ENCODE results near the gene IGBP1.

DNA sequence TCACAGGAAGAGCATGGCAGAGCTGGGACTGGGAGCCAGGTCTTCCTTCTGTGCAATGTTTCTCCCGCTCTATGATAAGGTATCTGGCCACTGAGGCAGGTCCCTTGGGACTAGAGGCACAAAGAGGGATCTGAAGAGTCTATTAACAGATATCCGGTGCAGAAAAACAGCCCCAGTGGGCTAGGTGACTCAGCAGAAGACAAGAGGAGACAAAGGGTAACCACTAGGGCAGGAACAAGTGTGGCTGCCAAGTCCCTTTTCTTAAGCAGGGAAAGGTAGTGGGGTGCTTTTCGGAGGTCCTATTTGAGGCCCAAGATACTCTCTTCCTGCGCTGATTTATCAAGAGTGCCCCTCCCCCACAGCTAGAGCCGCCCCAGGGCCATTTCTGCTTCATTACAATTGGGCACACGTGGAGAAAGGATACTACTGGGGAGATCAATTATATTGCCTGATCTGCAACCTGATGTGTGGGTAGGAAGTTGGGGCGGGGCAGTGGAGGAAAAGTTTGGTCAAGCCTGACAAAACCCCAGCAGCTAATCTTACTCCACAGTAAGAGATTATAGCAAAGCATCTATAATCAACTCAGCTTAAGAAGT, 43.8 kb downstream of the IGBP1 start, which contains the start of gene DGAT2L6:
- TF ChIP-seq EZH2 (IDR thresholded peaks at IDR 0.05; ENCODE audit: low read length, unreplicated experiment): no peak
- TF ChIP-seq, protein P1, sequence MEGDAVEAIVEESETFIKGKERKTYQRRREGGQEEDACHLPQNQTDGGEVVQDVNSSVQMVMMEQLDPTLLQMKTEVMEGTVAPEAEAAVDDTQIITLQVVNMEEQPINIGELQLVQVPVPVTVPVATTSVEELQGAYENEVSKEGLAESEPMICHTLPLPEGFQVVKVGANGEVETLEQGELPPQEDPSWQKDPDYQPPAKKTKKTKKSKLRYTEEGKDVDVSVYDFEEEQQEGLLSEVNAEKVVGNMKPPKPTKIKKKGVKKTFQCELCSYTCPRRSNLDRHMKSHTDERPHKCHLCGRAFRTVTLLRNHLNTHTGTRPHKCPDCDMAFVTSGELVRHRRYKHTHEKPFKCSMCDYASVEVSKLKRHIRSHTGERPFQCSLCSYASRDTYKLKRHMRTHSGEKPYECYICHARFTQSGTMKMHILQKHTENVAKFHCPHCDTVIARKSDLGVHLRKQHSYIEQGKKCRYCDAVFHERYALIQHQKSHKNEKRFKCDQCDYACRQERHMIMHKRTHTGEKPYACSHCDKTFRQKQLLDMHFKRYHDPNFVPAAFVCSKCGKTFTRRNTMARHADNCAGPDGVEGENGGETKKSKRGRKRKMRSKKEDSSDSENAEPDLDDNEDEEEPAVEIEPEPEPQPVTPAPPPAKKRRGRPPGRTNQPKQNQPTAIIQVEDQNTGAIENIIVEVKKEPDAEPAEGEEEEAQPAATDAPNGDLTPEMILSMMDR (conservative IDR thresholded peaks at IDR 0.05; ENCODE audit: low read depth, low read length): no peak
- no peak for TF ChIP-seq EZH2phosphoT487 (IDR thresholded peaks at IDR 0.05; ENCODE audit: borderline replicate concordance, low read length)

All from PC-3 (cell line).